Astrocyte of the cerebellum (primary cell): ENCODE results near the gene KIAA1614.

ENCODE experiments used
- DNase-seq: peaks from one replicate; pipeline ENCODE4 v3.0.0-alpha.2; 2011; ENCODE audit warnings: low read depth
- H3K4me3 ChIP-seq: 2 replicates; pipeline ENCODE4 v1.5.1; 2011; ENCODE audit warnings: mild to moderate bottlenecking, low read depth, low read length, moderate library complexity
- CTCF ChIP-seq: IDR thresholded peaks from 2 replicates; pipeline ENCODE4 v1.5.1; 2012; ENCODE audit warnings: low read length, low read depth, moderate library complexity, mild to moderate bottlenecking; ENCODE audit errors: missing control alignments
- in situ Hi-C: cut with HindIII; loops from 2 replicates; pipeline ENCODE4 v1.10.0; 2017; ENCODE audit warnings: low sequenced_read_pairs

The KIAA1614 gene

GRCh38 chr1:180920193-180920592 lies 7.5 kb downstream of the KIAA1614 start:
- TF ChIP-seq CTCF: no peak
- no peak overlapping the region for H3K4me3 ChIP-seq
- in situ Hi-C loops: loop anchor here (25.0 kb wide), 1 partner anchor 92 kb away; the partner anchor contains the start of gene STX6
- DNase-seq: no peak

- DNase-seq: no peak
- in situ Hi-C loops: loop anchor here (25.0 kb wide), 1 partner anchor 92 kb away; the partner anchor contains the start of gene STX6
- TF ChIP-seq CTCF: peak; percentile 8
- no peak overlapping the region for H3K4me3 ChIP-seq
Measured at GRCh38 chr1:180920702-180921101, 8.0 kb downstream of the KIAA1614 start.

GRCh38 chr1:180921386-180921785 lies 8.7 kb downstream of the KIAA1614 start:
- DNase-seq: no peak
- H3K4me3 ChIP-seq: no peak overlapping the region
- no peak for TF ChIP-seq CTCF
- in situ Hi-C loops: loop anchor here (25.0 kb wide), 1 partner anchor 91 kb away; the partner anchor contains the start of gene STX6

- peak; percentile 24 for DNase-seq
- H3K4me3 ChIP-seq: no peak overlapping the region
- no peak for TF ChIP-seq CTCF
- in situ Hi-C loops: loop anchor here (25.0 kb wide), 1 partner anchor 90 kb away; the partner anchor contains the start of gene STX6
Measured at GRCh38 chr1:180921891-180922630, 9.4 kb downstream of the KIAA1614 start.

GRCh38 chr1:180922631-180923015 lies 9.9 kb downstream of the KIAA1614 start:
- no peak for TF ChIP-seq CTCF

GRCh38 chr1:180923021-180923841 lies 10.5 kb downstream of the KIAA1614 start:
- TF ChIP-seq CTCF: no peak
- peak; percentile 15 for DNase-seq
- in situ Hi-C loops: loop anchor here (25.0 kb wide), 1 partner anchor 89 kb away; the partner anchor contains the start of gene STX6
- no peak overlapping the region for H3K4me3 ChIP-seq

More at GRCh38 chr1:180922631-180923015, 9.9 kb downstream of the KIAA1614 start:
- no peak for DNase-seq
- H3K4me3 ChIP-seq: no peak overlapping the region
- in situ Hi-C loops: loop anchor here (25.0 kb wide), 1 partner anchor 90 kb away; the partner anchor contains the start of gene STX6
